Smooth muscle cell (in vitro differentiated cells): ENCODE measurements around the gene C3orf52. TPM values are rescaled to one million over a fixed set of nuclear protein-coding genes. Genes with fewer than 3 reads are reported as not detected.

Experiments
- DNase-seq: peaks from one replicate; lab custom pipeline; 2025; ENCODE audit not compliant: unreplicated experiment; lab: John Stamatoyannopoulos, UW
- H2AFZ ChIP-seq: fragments of 200-600 bp; sonication (generic); 2 replicates; pipeline ENCODE4 v1.6.0; 2016; ENCODE audit warnings: antibody characterized with exemption, low read depth, mild to moderate bottlenecking
- H3F3A ChIP-seq: fragments of 200-600 bp; sonication (generic); 2 replicates; pipeline ENCODE4 v1.6.0; 2017; ENCODE audit warnings: antibody characterized with exemption, low read depth
- H3K27ac ChIP-seq: fragments of 200-600 bp; sonication (generic); 2 replicates; pipeline ENCODE4 v1.5.1; 2016; ENCODE audit warnings: low read depth, mild to moderate bottlenecking
- H3K27me3 ChIP-seq: fragments of 200-600 bp; sonication (generic); 2 replicates; pipeline ENCODE4 v1.6.1; 2016; ENCODE audit warnings: low read depth, mild to moderate bottlenecking
- H3K36me3 ChIP-seq: fragments of 200-600 bp; sonication (generic); 2 replicates; pipeline ENCODE4 v1.5.1; 2016; ENCODE audit warnings: low read depth
- H3K4me1 ChIP-seq: fragments of 200-600 bp; sonication (generic); 2 replicates; pipeline ENCODE4 v1.5.1; 2016; ENCODE audit warnings: low read depth
- H3K4me2 ChIP-seq: fragments of 200-600 bp; sonication (generic); 2 replicates; pipeline ENCODE4 v1.6.0; 2016; ENCODE audit warnings: mild to moderate bottlenecking
- H3K4me3 ChIP-seq: fragments of 200-600 bp; sonication (generic); 2 replicates; pipeline ENCODE4 v1.5.1; 2016; ENCODE audit warnings: mild to moderate bottlenecking
- H3K79me2 ChIP-seq: fragments of 200-600 bp; sonication (generic); 2 replicates; pipeline ENCODE4 v1.6.0; 2016; ENCODE audit warnings: low read depth, mild to moderate bottlenecking
- H3K9ac ChIP-seq: fragments of 200-600 bp; sonication (generic); 2 replicates; pipeline ENCODE4 v1.6.0; 2016; ENCODE audit warnings: low read depth
- H3K9me3 ChIP-seq: fragments of 200-600 bp; sonication (generic); replicated peaks from 2 replicates; pipeline ENCODE4 v1.5.1; 2016; ENCODE audit warnings: low read depth
- H4K20me1 ChIP-seq: fragments of 200-600 bp; sonication (generic); 2 replicates; pipeline ENCODE4 v1.6.0; 2016; ENCODE audit warnings: low read depth
- CTCF ChIP-seq: fragments of 200-600 bp; sonication (generic); IDR thresholded peaks from 2 replicates; pipeline ENCODE4 v1.5.1; 2017; ENCODE audit warnings: borderline replicate concordance, mild to moderate bottlenecking, antibody characterized with exemption; ENCODE audit not compliant: insufficient read depth, poor library complexity, severe bottlenecking
- WGBS: methylation state at CpG from one replicate; pipeline ENCODE4 v1.1.7; 2016; ENCODE audit warnings: low lambda C conversion rate; 5-methylcytosine and 5-hydroxymethylcytosine counted together
- microRNA counts: library from miRNA; unstranded; fragments of <30 nt; microRNA quantifications from one replicate; lab custom pipeline; 2016
- microRNA-seq: library from miRNA; unstranded; fragments of <30 nt; microRNA quantifications from one replicate; pipeline ENCODE4, GENCODE V29; 2016; ENCODE audit warnings: borderline number of aligned reads
- polyA plus RNA-seq: library from polyadenylated mRNA; unstranded; fragments of >200 nt; fragmentation: Nextera tagmentation; extraction: Ambion mirVana; gene quantifications from 2 replicates; pipeline ENCODE4 v1.2.1, GENCODE V29; 2016
- small RNA-seq: library from RNA; depleted of rRNA; stranded (forward); fragments of <200 nt; gene quantifications from one replicate; pipeline ENCODE3, GENCODE V24; 2014
- total RNA-seq: library from RNA; depleted of rRNA; stranded (reverse); fragments of >200 nt; gene quantifications from 2 replicates; pipeline ENCODE4 v1.2.3, GENCODE V29; 2014

The C3orf52 gene
- total and polyA plus RNA-seq, 2 experiments from 2014 or later, result 4.0 to 10.2 TPM

GRCh38 chr3:112143689-112144088 lies 57.5 kb downstream of the C3orf52 start:
- Histone ChIP-seq H3K36me3 (no peaks in the 10 kb centered on the region), H3K27ac (no peak overlapping the region), H3K9me3 (no peaks in the 10 kb centered on the region), H3K4me1 (peaks cover 3% of the 10 kb centered on the region), H3K4me2 (no peak overlapping the region), H3K79me2 (no peaks in the 10 kb centered on the region), H3K9ac (no peak overlapping the region), H3F3A (no peaks in the 10 kb centered on the region), H3K4me3 (no peak overlapping the region), H4K20me1 (no peaks in the 10 kb centered on the region), H2AFZ (no peak overlapping the region), H3K27me3 (no peaks in the 10 kb centered on the region)
- no peak for TF ChIP-seq CTCF
- WGBS, result 89% methylated on average over 1 of the region's 1 CpG
- no peak for DNase-seq

DNA sequence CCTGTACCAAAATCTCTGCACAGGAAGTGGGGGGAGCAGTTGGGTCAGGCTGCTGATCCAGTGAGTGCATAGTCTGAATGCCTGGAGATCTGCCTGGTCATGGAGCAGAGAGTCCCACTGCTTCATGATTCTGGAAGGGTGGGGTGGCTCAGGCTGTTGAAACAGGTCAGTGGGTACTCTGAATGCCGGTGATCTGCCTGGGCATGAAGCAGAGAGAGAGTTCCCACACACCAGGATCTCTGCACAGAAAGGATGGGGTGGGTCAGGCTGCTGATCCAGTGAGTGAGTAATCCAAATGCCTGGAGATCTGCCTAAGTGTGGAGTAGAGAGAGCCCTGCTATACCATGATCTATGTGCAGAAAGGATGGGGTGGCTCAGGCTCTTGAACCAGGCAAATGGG lies 62.9 kb downstream of the C3orf52 start:
- Histone ChIP-seq H3F3A (no peaks in the 10 kb centered on the region), H3K36me3 (no peaks in the 10 kb centered on the region), H4K20me1 (no peaks in the 10 kb centered on the region), H3K4me3 (no peak overlapping the region), H2AFZ (no peak overlapping the region), H3K9ac (no peak overlapping the region), H3K27me3 (no peaks in the 10 kb centered on the region), H3K4me1 (no peaks in the 10 kb centered on the region), H3K4me2 (no peak overlapping the region), H3K9me3 (no peaks in the 10 kb centered on the region), H3K79me2 (no peaks in the 10 kb centered on the region), H3K27ac (no peak overlapping the region)
- DNase-seq, result no peak
- no peak for TF ChIP-seq CTCF
- 100% methylated on average over 1 of the region's 1 CpG for WGBS

GRCh38 chr3:112167758-112168157 lies 81.6 kb downstream of the C3orf52 start:
- Histone ChIP-seq H3K36me3 (no peaks in the 10 kb centered on the region), H2AFZ (no peak overlapping the region), H3K4me3 (no peak overlapping the region), H3K9ac (no peak overlapping the region), H3K27ac (no peak overlapping the region), H3K79me2 (no peaks in the 10 kb centered on the region), H3K27me3 (no peaks in the 10 kb centered on the region), H3K9me3 (no peaks in the 10 kb centered on the region), H4K20me1 (no peaks in the 10 kb centered on the region), H3F3A (no peaks in the 10 kb centered on the region), H3K4me2 (no peak overlapping the region), H3K4me1 (no peaks in the 10 kb centered on the region)
- no peak for DNase-seq
- WGBS, result 100% methylated on average over 2 of the region's 2 CpGs
- no peak for TF ChIP-seq CTCF

MicroRNAs encoded within 50 kb of the gene (microRNA counts, 767-probe panel; counts per million panel counts)
- 183 counts per million for microRNA hsa-miR-567 (lab: Ali Mortazavi, UCI)

Small RNAs within 50 kb of the gene (microRNA-seq; reads per million reads assigned to microRNA genes)
- not detected for gene MIR567

Small RNAs within 50 kb of the gene (small RNA-seq; reads per million reads assigned to genes)
- gene MIR567, result not detected

Other genes starting within 250 kb of the C3orf52 start
- 79.7 and 93.3 TPM in 2 replicates for gene PHLDB2, start 227.1 kb upstream of the C3orf52 start, total RNA-seq
- gene PHLDB2, start 227.1 kb upstream of the C3orf52 start, polyA plus RNA-seq, result 40.5 and 45.4 TPM in 2 replicates
- gene ABHD10, start 107.4 kb upstream of the C3orf52 start, total RNA-seq, result 44.9 and 69.1 TPM in 2 replicates
- 39.2 and 44.1 TPM in 2 replicates for gene ABHD10, start 107.4 kb upstream of the C3orf52 start, polyA plus RNA-seq
- gene TAGLN3, start 87.5 kb upstream of the C3orf52 start, total RNA-seq, result 1.5 and 2.1 TPM in 2 replicates
- 0.97 and 2.5 TPM in 2 replicates for gene TAGLN3, start 87.5 kb upstream of the C3orf52 start, polyA plus RNA-seq
- not detected in 2 replicates for gene TMPRSS7, start 51.7 kb upstream of the C3orf52 start, total RNA-seq
- not detected in 2 replicates for gene TMPRSS7, start 51.7 kb upstream of the C3orf52 start, polyA plus RNA-seq
- 0.67 TPM in 1 of 2 replicates, not detected in the other for gene GCSAM, start 46.9 kb downstream of the C3orf52 start, total RNA-seq
- gene GCSAM, start 46.9 kb downstream of the C3orf52 start, polyA plus RNA-seq, result 0.28 TPM in 1 of 2 replicates, not detected in the other
- gene SLC9C1, start 207.8 kb downstream of the C3orf52 start, total RNA-seq, result 0.09 TPM in 1 of 2 replicates, not detected in the other
- 0.08 TPM in 1 of 2 replicates, not detected in the other for gene SLC9C1, start 207.8 kb downstream of the C3orf52 start, polyA plus RNA-seq
- 7.8 and 10.0 TPM in 2 replicates for gene CD200, start 246.8 kb downstream of the C3orf52 start, total RNA-seq
- gene CD200, start 246.8 kb downstream of the C3orf52 start, polyA plus RNA-seq, result 9.3 and 12.4 TPM in 2 replicates